Testis (tissue), 3 donors: ENCODE measurements around the gene SLC6A17. TPM values are rescaled to one million over a fixed set of nuclear protein-coding genes. Genes with fewer than 3 reads are reported as not detected.
A peak's percentile ranks its signal among the peaks of the same experiment; 100 is the strongest.

Experiments
- DNase-seq: peaks from one replicate; pipeline ENCODE4 v3.0.0-alpha.2; 2019
- H3K27ac ChIP-seq, 2 donors: fragments of 200-600 bp; sonication (generic); one replicate each; pipeline ENCODE4 v1.5.1; 2019
- H3K27me3 ChIP-seq: fragments of 200-600 bp; sonication (generic); one replicate; pipeline ENCODE4 v1.5.1; 2019
- H3K36me3 ChIP-seq: fragments of 200-600 bp; sonication (generic); one replicate; pipeline ENCODE4 v1.5.1; 2017; ENCODE audit warnings: low read depth; ENCODE audit errors: missing control alignments
- H3K4me1 ChIP-seq: fragments of 200-600 bp; sonication (generic); one replicate; pipeline ENCODE4 v1.5.1; 2019
- H3K4me3 ChIP-seq, 2 donors: fragments of 200-600 bp; sonication (generic); one replicate each; pipeline ENCODE4 v1.5.1; 2017 to 2019
- H3K9me3 ChIP-seq: fragments of 200-600 bp; sonication (generic); one replicate; pipeline ENCODE4 v1.5.1; 2017
- POLR2A ChIP-seq: fragments of 450-650 bp; IDR thresholded peaks from one replicate; pipeline ENCODE4 v1.6.1; 2017; ENCODE audit warnings: antibody characterized with exemption, mild to moderate bottlenecking, moderate library complexity
- WGBS, 2 donors: methylation state at CpG; one replicate each; pipeline ENCODE4 v1.1.5; 2018; 5-methylcytosine and 5-hydroxymethylcytosine counted together
- intact Hi-C: fragments of 100-400 bp; cut with DNase I; formaldehyde crosslinking; loops from one replicate; pipeline ENCODE4 v1.15.1; 2023; ENCODE audit warnings: low total_unique reads
- polyA plus RNA-seq: library from polyadenylated mRNA; stranded (reverse); fragments of 350-450 nt; fragmentation: Illumina TruSeq; extraction: RNeasy Lipid Tissue Mini Kit (QIAGEN cat#74804); gene quantifications from one replicate; pipeline ENCODE4 v1.2.3, GENCODE V29; 2014; ENCODE audit warnings: low read depth, low replicate concordance; ENCODE audit not compliant: insufficient read depth
- total RNA-seq, 2 donors: library from RNA; depleted of rRNA; stranded (reverse); fragments of >200 nt; gene quantifications; one replicate each; pipeline ENCODE4 v1.2.3, GENCODE V29; 2016
- TF ChIP-seq, protein P1 (sequence below), 3 experiments: fragments of 450-650 bp in 2 of 3; fragments of 200-600 bp in 1 of 3; sonication (generic) in 1 of 3; IDR thresholded peaks; one replicate each; pipeline ENCODE4 v1.5.1; 2016 to 2019; ENCODE audit warnings: antibody characterized with exemption in 3 of 3, mild to moderate bottlenecking in 2 of 3, moderate library complexity in 1 of 3

The SLC6A17 gene
- total and polyA plus RNA-seq, 3 donors from 2014 or later = 3.6 to 5.3 (median 4.5) TPM

GRCh38 chr1:110214454-110215404, 64.4 kb downstream of the SLC6A17 start:
- no peaks in the 10 kb centered on the region for H3K27me3 ChIP-seq
- H3K27ac ChIP-seq = no peak overlapping the region
- DNase-seq = peak; percentile 25
- intact Hi-C loops = no loop called here
- 63 to 82% methylated on average over 14 to 16 of the region's 16 CpGs for WGBS, 2 donors
- peaks cover 26% of the 10 kb centered on the region for H3K4me1 ChIP-seq
- H3K9me3 ChIP-seq = no peaks in the 10 kb centered on the region
- no peaks in the 10 kb centered on the region for H3K36me3 ChIP-seq
- no peak overlapping the region for H3K4me3 ChIP-seq
- TF ChIP-seq, protein P1, sequence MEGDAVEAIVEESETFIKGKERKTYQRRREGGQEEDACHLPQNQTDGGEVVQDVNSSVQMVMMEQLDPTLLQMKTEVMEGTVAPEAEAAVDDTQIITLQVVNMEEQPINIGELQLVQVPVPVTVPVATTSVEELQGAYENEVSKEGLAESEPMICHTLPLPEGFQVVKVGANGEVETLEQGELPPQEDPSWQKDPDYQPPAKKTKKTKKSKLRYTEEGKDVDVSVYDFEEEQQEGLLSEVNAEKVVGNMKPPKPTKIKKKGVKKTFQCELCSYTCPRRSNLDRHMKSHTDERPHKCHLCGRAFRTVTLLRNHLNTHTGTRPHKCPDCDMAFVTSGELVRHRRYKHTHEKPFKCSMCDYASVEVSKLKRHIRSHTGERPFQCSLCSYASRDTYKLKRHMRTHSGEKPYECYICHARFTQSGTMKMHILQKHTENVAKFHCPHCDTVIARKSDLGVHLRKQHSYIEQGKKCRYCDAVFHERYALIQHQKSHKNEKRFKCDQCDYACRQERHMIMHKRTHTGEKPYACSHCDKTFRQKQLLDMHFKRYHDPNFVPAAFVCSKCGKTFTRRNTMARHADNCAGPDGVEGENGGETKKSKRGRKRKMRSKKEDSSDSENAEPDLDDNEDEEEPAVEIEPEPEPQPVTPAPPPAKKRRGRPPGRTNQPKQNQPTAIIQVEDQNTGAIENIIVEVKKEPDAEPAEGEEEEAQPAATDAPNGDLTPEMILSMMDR (IDR thresholded peaks at IDR 0.05) = no peak
- TF ChIP-seq POLR2A = no peak

GRCh38 chr1:110215621-110216515, 65.6 kb downstream of the SLC6A17 start:
- intact Hi-C loops = no loop called here
- 58 to 86% methylated on average over 4 to 7 of the region's 7 CpGs for WGBS, 2 donors
- no peak for DNase-seq
- no peak overlapping the region for H3K27ac ChIP-seq
- peaks cover 26% of the 10 kb centered on the region for H3K4me1 ChIP-seq
- no peaks in the 10 kb centered on the region for H3K27me3 ChIP-seq
- no peaks in the 10 kb centered on the region for H3K9me3 ChIP-seq
- no peak overlapping the region for H3K4me3 ChIP-seq
- TF ChIP-seq POLR2A = no peak
- TF ChIP-seq, protein P1 (IDR thresholded peaks at IDR 0.05) = no peak
- no peaks in the 10 kb centered on the region for H3K36me3 ChIP-seq

- peaks cover 18% of the 10 kb centered on the region for H3K4me1 ChIP-seq
- no peak for DNase-seq
- 89 to 91% methylated on average over 6 of the region's 6 CpGs for WGBS, 2 donors
- no peak overlapping the region for H3K4me3 ChIP-seq
- H3K9me3 ChIP-seq = no peaks in the 10 kb centered on the region
- no peaks in the 10 kb centered on the region for H3K27me3 ChIP-seq
- no peak for TF ChIP-seq POLR2A
- TF ChIP-seq, protein P1 (IDR thresholded peaks at IDR 0.05) = no peak
- no peaks in the 10 kb centered on the region for H3K36me3 ChIP-seq
- intact Hi-C loops = no loop called here
- no peak overlapping the region for H3K27ac ChIP-seq
Measured at GRCh38 chr1:110216844-110217444, 66.7 kb downstream of the SLC6A17 start.

DNA sequence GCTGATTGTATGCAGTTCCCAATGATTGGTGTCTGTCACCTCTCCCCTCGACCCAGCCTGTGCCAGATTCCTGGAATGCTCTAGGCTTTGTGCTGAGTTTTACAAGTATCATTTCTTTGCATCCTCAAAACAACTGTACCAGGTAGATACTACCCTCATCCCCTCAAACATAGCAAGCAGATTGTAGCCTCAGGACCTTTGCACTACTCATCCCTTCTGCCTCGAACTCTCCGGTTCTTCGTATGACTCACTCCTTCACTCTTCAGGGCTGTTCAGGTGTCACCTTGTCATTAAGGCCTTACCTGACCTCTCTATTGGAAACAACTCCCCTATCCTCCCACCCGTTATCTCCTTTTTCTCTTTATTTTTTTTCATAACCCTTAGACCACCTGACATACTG, 67.8 kb downstream of the SLC6A17 start:
- Histone ChIP-seq H3K27me3 (no peaks in the 10 kb centered on the region), H3K27ac (no peak overlapping the region), H3K9me3 (no peaks in the 10 kb centered on the region), H3K4me1 (peaks cover 14% of the 10 kb centered on the region), H3K4me3 (no peak overlapping the region), H3K36me3 (no peaks in the 10 kb centered on the region)
- no peak for DNase-seq
- WGBS, 2 donors = 93 to 96% methylated on average over 5 of the region's 5 CpGs
- TF ChIP-seq POLR2A = no peak
- TF ChIP-seq, protein P1 (IDR thresholded peaks at IDR 0.05) = no peak
- intact Hi-C loops = no loop called here
